Measurements from ENCODE around the gene BBS10. TPM values are rescaled to one million over a fixed set of nuclear protein-coding genes. Genes with fewer than 3 reads are reported as not detected.

Gene BBS10
- total and polyA plus RNA-seq, 2 donors from 2014 or later: 5.1 to 10.9 TPM

GRCh38 chr12:76300297-76300665 lies 47.9 kb downstream of the BBS10 start:
- Histone ChIP-seq H3K4me1 (ENCODE audit: control insufficient read depth in 2 of 3, insufficient read depth in 2 of 3, low read depth in 1 of 3, low read length in 3 of 3) (no peaks in the 10 kb centered on the region), H3K4me3 (ENCODE audit: low read length in 3 of 3) (no peak overlapping the region), H3K27me3 (ENCODE audit: control insufficient read depth, insufficient read depth, low read length) (no peaks in the 10 kb centered on the region), H3K9me3 (ENCODE audit: control insufficient read depth in 2 of 3, insufficient read depth in 1 of 3, low read length in 3 of 3) (no peaks in the 10 kb centered on the region), H3K36me3 (ENCODE audit: control insufficient read depth in 2 of 3, insufficient read depth in 3 of 3, low read length in 3 of 3) (no peaks in the 10 kb centered on the region), H3K9ac (ENCODE audit: low read length in 3 of 3) (no peak overlapping the region), H3K27ac (ENCODE audit: low read depth in 2 of 2, low read length in 2 of 2) (no peak overlapping the region)
- FAIRE-seq (no peak), DNase-seq (no peak)
- TF ChIP-seq, protein P1, sequence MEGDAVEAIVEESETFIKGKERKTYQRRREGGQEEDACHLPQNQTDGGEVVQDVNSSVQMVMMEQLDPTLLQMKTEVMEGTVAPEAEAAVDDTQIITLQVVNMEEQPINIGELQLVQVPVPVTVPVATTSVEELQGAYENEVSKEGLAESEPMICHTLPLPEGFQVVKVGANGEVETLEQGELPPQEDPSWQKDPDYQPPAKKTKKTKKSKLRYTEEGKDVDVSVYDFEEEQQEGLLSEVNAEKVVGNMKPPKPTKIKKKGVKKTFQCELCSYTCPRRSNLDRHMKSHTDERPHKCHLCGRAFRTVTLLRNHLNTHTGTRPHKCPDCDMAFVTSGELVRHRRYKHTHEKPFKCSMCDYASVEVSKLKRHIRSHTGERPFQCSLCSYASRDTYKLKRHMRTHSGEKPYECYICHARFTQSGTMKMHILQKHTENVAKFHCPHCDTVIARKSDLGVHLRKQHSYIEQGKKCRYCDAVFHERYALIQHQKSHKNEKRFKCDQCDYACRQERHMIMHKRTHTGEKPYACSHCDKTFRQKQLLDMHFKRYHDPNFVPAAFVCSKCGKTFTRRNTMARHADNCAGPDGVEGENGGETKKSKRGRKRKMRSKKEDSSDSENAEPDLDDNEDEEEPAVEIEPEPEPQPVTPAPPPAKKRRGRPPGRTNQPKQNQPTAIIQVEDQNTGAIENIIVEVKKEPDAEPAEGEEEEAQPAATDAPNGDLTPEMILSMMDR (IDR thresholded peaks at IDR 0.05; ENCODE audit: borderline replicate concordance, extremely low read depth, insufficient read depth): no peak
- intact Hi-C loops (cut with DNase I): no loop called here

DNA sequence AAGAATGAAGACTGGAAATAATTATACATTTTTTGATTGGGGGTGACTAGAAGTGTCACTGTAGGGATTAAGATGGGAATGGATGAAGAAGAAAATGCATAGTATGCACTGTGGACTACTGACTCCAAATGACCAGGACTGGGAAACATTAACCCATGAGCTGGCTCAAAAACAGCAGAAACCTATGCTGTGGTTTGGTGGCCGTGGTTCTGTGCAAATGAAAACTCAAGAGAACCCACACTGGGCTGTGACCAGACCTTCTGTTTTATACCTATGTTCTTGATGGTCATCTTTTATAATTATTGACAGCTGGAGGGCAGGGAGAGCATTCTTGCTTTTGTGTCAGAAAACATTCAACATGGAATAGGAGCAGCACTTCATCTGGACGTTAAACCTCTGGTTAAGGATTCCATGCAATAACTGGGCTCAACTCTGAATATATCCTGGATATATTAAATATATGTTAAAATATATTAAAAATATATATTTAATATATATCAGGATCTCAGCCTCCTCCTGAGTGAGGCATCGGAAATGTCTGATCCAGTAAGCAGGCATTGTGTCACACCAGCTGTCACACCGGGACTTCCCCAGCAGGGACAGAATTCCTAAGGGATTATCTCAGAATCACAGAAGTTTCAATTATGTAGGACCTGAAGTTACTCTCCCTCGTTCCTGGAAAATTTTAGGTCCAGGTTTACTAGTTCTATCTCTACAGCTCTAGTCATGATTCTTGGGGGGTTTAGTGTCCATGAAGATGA lies 48.5 kb downstream of the BBS10 start:
- H3K9me3 ChIP-seq (ENCODE audit: control insufficient read depth in 2 of 3, insufficient read depth in 1 of 3, low read length in 3 of 3): no peaks in the 10 kb centered on the region
- no peak overlapping the region for H3K4me3 ChIP-seq (ENCODE audit: low read length in 3 of 3)
- TF ChIP-seq, protein P1 (IDR thresholded peaks at IDR 0.05; ENCODE audit: borderline replicate concordance, extremely low read depth, insufficient read depth): no peak
- no peaks in the 10 kb centered on the region for H3K4me1 ChIP-seq (ENCODE audit: control insufficient read depth in 2 of 3, insufficient read depth in 2 of 3, low read depth in 1 of 3, low read length in 3 of 3)
- H3K36me3 ChIP-seq (ENCODE audit: control insufficient read depth in 2 of 3, insufficient read depth in 3 of 3, low read length in 3 of 3): no peaks in the 10 kb centered on the region
- DNase-seq (no peak), FAIRE-seq (no peak)
- no peak overlapping the region for H3K27ac ChIP-seq (ENCODE audit: low read depth in 2 of 2, low read length in 2 of 2)
- no peak overlapping the region for H3K9ac ChIP-seq (ENCODE audit: low read length in 3 of 3)
- intact Hi-C loops (cut with DNase I): no loop called here
- H3K27me3 ChIP-seq (ENCODE audit: control insufficient read depth, insufficient read depth, low read length): no peaks in the 10 kb centered on the region

Other genes with a start within 250 kb of the BBS10 start
- gene OSBPL8, start 211.4 kb upstream of the BBS10 start, total RNA-seq: 69.7 TPM
- 11.5 TPM for gene OSBPL8, start 211.4 kb upstream of the BBS10 start, polyA plus RNA-seq (ENCODE audit: insufficient read depth, low read depth, low replicate concordance)